HG03432 (cell line): ENCODE results near the gene SSNA1.

ENCODE experiments used
- ATAC-seq: cut with Tn5 transposase; IDR thresholded peaks from one replicate; pipeline ENCODE4 v1.9.1; 2021; ENCODE audit warnings: mild to moderate bottlenecking, moderate library complexity; ENCODE audit not compliant: unreplicated experiment

The SSNA1 gene, protein sequence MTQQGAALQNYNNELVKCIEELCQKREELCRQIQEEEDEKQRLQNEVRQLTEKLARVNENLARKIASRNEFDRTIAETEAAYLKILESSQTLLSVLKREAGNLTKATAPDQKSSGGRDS

DNA sequence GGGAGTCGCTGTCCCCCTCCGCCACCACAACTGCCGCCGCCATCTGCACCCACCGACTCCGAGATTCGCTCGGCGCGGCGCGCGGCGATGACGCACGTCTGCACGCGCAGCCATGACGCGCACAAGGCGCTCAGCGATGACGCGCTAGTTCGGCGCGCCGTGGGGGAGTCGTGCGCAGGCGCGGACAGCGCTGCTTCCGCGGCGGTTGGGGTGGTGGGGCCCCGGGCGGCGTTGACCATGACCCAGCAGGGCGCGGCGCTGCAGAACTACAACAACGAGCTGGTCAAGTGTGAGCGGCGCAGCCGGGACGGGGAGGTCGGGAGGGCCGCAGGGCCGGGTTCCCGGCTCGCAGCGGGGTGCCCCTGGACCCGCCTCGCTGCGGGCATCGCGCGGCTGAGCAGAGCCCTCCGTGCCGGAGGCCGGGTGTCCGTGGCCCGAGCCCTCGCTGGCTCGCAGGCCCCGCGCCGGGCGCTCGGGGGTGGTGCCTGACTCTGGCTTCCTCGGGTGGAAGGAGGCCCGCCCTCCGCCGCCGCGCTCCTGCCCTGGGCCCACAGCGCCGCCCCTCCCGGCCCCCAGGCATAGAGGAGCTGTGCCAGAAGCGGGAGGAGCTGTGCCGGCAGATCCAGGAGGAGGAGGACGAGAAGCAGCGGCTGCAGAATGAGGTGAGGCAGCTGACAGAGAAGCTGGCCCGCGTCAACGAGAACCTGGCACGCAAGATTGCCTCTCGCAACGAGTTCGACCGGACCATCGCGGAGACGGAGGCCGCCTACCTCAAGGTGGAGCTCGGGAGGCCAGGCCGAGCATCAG lies at the start of gene SSNA1, which contains the start of gene ANAPC2:
Gene SSNA1 (plus strand): TSS at position 187 of the 807 bp plus-strand sequence. CDS start 51 bp downstream, at position 238.
Gene ANAPC2 (minus strand): TSS at position 71 of the 807 bp plus-strand sequence. CDS start 28 bp downstream, at position 43.
- peak; percentile 77 for ATAC-seq

DNA sequence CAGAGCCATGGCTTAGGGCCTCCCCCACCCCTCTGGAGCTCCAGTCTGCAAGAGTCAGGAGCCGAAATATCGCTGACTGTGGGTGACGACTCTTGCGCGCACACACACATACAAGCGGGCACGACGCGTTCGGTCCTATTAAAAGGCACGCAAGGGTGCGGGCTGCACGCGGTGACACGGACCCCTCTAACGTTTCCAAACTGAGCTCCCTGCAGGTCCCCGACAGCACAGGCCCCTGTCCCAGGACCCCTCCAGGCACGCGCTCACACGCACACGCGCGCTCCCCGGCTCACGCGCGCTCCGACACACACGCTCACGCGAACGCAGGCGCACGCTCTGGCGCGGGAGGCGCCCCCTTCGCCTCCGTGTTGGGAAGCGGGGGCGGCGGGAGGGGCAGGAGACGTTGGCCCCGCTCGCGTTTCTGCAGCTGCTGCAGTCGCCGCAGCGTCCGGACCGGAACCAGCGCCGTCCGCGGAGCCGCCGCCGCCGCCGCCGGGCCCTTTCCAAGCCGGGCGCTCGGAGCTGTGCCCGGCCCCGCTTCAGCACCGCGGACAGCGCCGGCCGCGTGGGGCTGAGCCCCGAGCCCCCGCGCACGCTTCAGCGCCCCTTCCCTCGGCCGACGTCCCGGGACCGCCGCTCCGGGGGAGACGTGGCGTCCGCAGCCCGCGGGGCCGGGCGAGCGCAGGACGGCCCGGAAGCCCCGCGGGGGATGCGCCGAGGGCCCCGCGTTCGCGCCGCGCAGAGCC lies 49.6 kb upstream of the SSNA1 start, which contains the start of gene GRIN1:
Gene GRIN1 (plus strand): TSS at position 433 of the 746 bp plus-strand sequence. CDS start 333 bp downstream, outside the sequence.
- ATAC-seq = no peak

DNA sequence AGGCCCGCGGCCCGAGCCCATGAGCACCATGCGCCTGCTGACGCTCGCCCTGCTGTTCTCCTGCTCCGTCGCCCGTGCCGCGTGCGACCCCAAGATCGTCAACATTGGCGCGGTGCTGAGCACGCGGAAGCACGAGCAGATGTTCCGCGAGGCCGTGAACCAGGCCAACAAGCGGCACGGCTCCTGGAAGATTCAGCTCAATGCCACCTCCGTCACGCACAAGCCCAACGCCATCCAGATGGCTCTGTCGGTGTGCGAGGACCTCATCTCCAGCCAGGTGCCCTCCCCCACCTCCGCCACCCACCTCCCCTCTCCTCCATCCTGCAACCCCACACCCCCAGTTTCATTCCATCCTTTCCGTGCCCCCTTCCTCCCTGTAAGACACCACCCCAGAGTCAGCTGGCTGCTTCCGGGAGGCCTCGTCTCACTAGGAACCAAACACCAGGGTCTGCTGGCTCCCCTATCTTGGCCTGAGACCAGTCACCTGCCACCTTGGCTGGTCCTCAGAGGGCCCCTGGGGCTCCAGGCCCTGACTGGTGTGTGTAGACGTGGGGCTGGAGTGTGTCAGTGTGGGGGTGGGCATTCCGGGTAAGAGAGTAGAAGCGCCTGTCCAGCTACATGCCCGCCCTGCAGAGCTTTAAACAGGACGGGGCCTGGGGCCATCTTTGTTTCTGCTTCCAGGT lies 48.9 kb upstream of the SSNA1 start:
- no peak for ATAC-seq

DNA sequence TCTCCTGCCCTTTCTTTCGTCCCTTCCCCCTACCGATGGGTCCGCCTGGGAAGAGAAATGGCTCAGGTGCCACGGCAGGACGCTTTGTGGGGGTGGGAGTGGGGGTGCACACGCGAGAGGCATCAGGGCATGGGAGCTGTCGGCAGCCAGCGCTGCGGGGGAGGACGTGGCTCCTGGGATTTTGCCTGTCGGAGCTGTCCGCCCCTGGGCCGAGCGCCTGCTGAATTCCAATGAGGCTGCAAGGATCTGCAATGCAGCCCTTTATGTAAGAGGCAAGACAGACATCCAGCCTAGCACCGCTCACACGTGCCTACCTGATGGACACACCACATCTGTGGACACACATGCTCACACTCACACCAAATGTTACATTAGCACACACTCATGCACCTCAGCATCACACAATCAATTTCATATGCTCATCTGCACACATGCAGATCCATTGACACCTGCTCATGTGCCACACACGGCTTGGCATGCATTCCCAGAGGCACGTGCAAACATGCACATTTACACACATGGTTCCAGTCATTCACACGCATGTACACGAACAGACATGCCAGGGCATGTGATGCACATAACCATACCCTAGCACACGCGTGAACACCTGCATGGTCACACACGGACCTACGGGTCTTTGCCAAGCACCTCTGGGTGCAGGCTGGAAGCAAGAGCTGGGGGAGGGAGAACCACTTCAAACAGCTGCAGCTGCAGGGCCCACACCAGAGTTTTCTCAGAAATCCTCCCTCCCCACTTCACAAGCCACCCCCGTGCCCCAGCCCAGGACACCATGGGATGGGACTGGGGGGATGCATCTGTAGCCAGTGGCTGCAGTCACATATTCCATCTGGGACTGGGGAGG lies 48.1 kb upstream of the SSNA1 start:
- ATAC-seq = no peak

DNA sequence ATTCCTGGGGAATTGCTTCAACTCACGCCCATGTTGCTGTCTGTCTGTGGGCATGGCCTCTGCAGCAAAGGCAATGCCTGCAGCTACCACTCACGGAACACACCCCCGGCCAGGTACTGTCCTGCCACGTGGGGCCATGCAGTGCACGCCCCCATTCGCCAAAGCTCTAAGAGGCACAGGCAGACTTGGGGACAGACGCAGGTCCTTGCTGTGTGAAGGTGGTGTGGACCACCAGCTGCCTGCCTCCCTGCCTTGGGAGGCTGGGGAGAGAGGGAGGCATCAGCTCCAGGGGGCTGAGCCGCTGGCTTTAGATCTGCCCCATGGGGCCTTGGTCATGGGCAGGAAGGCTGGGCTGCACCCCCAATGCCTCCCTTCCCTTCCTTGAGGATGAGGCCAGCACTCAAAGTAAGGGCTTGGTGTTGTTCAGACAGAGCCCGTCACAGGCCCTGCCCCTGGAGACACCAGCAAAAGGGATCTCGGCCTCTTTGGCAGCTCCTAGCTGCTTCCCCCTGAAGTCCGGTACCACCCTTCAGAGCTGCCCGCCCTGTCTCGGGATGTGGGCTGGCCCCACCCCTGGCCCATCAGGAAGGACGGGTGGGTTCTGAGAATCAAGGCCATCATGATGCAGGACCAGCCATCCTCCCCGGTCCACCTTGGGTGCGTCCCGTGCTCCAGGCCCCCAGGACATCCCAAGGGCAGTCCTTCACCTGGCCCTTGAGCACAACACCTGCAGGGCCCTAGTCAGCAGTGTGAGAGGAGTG lies 47.2 kb upstream of the SSNA1 start:
- ATAC-seq = no peak

DNA sequence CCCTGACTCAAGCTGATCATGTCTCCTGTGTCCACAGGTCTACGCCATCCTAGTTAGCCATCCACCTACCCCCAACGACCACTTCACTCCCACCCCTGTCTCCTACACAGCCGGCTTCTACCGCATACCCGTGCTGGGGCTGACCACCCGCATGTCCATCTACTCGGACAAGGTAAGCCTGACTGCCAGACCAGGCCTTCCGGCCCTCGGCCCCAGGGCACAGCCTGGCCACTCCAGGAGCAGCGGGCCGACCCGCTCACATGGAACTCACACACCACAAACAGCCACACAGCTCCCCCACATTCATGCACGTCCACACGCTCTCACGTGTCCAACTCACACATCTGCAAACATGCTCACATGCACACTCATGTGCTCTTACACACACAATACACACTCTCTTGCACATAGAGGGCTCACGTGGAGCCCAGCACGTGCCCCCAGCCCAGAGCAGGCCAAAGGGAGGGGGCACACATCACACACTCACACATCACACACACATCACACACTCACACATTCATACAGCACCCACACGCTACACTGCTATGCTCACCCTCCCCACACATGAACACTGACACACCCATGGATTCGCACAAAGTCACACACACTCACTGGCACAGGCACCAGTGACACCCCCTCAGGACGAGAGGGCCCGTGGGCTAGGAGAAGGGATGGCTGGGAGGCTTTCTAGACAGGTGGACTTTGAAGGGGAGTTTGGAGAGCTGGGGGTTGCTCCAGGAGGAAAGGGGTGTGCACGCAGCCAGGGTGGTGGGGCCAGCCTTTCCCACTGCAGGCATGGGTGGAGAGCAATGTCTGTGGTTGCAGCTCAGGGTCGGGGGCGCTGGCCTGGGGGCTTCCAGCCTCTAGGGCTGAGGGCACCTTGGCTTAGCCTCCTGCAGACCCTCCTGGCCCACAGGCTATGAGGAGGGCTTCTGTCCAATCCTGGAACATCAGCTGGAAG lies 46.2 kb upstream of the SSNA1 start:
- ATAC-seq = no peak

DNA sequence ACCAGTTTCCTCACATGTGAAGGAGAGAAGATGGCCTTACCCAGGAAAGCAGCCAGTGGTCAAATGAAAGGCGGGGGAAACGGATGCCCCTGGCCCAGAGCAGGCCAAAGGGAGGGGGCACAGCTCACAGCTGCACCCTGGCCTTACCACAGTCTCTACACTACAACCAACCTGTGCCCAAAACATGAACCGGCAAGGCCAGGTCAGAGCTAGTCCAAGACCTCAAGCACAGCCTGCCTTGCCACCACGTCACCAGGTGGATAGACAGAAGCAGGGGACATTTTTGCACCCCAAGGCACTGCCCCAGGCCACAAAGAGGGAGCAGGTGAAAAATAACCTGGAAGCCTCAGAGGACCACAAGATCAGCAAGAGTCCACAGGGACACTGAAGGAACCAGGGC lies 45.0 kb upstream of the SSNA1 start:
- no peak for ATAC-seq

DNA sequence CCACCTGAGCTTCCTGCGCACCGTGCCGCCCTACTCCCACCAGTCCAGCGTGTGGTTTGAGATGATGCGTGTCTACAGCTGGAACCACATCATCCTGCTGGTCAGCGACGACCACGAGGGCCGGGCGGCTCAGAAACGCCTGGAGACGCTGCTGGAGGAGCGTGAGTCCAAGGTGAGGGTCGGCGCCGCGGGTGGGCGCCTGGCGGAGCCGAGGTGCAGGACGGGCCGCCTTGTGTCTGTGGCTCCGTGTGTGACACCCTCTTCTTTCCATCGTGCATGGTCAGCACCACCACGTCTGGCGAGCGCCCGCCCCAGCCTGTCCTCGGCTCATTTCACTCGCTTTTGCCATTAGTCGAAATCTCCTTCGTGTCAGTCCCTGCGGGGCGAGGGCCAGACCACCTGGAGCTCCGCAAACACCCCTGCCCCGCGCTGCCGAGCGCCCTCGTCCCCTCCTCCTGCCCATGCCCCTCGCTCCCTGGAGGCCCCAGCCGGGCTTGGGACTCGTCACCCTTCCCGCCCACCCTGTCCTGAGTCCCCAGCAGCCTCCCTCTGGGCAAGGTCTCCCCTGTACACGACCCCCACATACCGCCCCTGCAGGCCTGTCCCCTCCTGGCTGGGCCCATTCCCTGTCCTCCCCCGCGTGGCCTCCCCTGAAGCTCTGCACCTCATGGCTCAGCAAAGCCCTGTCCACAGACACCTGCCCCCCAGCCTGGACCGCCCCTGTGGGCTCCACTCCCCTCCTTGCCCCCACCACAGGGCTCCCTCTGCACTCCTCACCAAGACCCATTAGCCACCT lies 42.5 kb upstream of the SSNA1 start:
- ATAC-seq = no peak

DNA sequence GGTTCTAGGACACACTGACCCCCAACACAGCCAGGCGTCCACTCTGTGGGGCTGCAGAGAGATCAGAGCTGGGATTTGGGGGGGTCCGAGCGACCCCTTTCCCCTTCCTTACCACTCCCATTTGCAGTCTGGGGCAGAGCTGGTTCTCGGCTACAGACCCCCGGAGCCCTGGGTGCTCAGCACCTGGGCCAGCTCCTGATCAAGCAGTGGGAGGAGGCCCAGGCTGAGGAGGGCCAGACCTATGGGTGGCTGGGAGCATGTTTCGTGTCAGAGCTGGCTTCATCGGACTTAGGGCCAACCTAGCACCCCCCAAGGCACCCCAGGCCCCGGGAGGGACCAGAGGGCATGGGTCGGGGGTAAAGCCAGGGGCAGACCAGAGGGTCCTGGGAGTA lies 42.0 kb upstream of the SSNA1 start:
- no peak for ATAC-seq

DNA sequence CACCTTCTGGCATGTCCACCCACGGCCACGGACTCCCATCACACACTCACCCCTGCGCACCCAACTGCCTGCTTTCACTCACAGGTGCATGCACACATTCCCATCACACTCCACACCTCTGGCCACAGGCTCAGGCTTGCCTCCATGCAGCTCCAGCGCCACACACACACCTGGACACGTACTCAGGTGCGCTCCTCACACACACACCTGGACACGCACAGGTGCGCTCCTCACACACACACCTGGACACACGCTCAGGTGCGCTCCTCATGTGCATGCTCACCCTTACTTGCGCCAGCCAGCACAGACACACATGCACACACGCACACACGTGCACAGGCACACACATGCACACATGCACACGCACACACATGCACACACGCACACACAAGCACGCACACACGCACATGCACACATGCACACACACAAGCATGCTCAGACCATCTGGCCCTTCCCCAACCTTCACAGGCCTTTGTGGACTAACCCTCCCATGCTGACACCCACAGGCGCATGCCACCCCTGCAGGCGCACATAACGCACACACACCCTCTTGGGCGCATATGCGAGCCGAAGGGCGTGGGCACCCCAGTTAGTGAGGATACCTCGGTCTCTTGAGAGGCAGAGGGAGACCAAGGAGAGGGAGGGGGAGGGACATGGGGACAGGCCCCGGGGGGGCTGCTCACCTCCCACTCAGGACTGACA lies 41.2 kb upstream of the SSNA1 start:
- ATAC-seq = no peak

DNA sequence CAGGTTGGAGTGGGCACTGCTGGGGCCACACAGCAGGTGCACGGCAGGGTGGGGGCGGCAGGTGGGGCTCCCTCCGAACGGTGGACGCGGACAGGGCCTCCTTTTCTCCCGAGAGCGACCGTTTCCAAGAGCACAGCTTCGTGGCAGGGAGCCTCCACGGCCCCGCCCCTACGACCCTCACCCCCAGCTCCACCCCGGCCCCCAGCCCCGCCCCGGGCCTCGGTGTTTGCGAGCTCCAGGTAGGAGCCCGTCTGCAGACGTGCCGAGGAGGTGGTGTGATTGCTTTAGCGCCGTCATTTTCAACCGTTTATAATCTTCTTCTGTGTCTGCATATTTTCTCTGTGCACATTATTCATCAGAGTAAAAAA lies 40.7 kb upstream of the SSNA1 start:
- no peak for ATAC-seq

DNA sequence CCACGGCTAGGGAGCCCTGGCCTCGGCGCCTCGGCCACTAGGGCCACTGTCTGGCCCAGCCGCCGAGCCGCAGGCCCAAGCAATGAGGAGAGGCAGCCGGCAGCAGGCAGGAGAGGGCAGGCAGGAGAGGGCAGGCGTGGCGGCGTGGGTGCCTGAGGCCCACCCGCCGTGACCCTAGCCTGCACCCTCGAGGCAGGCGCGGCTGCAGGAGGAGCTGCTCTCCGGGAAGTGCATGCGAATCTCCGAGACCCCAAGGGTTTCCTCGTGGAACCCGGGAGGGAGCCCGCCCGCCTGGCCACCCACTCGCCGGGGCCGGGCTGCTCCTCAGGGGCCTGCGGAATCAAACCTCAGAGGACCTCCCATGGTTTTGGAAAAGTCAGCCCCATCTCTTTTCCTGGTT lies 40.2 kb upstream of the SSNA1 start:
- ATAC-seq = no peak

DNA sequence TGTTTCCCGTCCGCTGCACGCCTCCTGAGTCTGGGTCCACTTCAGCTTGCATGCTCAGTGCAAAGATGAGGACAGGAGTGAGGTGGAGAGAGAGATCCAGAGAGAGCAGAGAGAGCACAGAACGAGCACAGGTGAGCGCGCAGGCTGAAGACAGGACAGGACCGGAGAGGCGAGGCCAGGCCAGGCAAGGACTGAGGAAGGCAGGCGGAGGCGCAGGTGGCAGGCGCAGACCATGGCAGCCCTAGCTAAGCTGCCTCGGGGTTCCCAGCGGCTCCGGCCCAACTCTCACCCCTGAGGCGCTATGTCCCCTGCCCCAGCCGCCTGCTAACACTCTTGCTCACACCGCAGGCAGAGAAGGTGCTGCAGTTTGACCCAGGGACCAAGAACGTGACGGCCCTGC lies 39.8 kb upstream of the SSNA1 start:
- ATAC-seq = no peak

DNA sequence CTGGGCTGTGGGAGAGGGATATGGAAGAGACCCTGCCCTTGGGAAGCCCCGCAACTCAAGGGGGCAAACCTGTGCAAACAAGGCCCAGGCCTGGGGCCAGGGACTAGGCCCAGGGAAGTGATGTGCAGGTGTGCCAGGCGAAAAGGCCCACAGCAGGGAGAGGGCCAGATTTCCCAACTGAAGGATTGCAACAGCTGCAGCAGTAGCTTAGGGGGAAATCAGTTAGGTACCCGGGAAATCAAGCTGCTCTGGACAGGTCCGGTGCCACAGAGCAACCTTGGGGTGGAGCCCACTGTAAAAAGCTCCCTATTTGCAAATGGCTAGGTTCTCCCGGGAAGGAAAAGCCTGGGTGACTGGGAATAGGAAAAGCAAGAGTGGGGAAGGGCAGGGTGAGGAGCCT lies 39.1 kb upstream of the SSNA1 start:
- no peak for ATAC-seq

DNA sequence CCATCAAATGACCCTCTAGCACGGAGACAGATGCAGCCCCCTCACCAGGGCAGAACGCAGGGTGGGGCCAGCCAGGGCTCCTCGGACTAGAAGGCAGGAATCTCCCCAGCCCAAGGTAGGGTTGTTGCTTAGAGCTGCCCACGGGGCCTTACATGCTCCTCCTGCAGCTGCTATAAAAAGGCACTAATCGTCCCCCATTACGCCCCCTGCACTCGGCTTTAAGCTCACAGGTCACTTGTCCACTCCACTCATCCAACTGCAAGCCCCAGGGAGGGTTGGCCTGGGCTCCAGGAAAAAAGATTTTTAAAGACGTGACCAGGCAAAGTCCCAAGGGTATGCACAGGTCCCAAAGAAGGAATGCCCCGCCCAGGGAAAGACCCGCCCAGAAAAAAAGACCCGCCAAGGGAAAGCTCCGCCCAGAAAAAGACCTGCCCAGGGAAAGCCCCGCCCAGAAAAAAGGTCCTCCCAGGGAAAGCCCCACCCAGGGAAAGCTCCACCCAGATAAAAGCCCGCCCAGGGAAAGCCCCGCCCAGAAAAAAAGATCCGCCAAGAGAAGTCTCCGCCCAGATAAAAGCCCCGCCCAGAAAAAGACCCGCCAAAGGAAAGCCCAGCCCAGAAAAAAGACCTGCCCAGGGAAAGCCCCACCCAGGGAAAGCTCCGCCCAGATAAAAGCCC lies 38.4 kb upstream of the SSNA1 start:
- peak; percentile 21 for ATAC-seq
